T1000 (cell line): ENCODE results near the gene INTS6.

ENCODE experiments used
- DNase-seq: peaks from one replicate; lab custom pipeline; 2025; ENCODE audit warnings: mixed read lengths; lab: John Stamatoyannopoulos, UW

INTS6 gene

DNA sequence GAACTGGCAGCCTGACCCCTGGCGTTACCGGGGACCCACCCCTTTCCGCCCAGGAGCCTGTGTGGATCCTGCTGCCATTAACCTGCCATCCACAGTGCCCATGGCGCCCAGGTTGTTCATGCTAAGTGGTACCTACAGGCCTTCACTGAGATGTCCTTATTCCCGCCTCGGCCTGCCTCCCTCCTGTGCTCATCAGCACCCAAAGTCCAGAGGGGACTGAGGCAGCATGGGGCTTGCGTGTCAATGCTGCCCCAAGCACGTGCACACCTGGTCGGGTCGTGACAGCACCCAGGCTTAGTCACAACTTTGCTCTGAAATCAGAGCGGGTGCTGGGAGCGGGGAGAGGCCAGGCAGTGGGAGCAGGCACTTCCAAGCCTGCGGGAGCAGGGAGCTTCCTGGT lies 3.7 kb upstream of the INTS6 start:
- DNase-seq: no peak

GRCh38 chr13:51455532-51455931 lies 2.7 kb upstream of the INTS6 start:
- DNase-seq: no peak

DNA sequence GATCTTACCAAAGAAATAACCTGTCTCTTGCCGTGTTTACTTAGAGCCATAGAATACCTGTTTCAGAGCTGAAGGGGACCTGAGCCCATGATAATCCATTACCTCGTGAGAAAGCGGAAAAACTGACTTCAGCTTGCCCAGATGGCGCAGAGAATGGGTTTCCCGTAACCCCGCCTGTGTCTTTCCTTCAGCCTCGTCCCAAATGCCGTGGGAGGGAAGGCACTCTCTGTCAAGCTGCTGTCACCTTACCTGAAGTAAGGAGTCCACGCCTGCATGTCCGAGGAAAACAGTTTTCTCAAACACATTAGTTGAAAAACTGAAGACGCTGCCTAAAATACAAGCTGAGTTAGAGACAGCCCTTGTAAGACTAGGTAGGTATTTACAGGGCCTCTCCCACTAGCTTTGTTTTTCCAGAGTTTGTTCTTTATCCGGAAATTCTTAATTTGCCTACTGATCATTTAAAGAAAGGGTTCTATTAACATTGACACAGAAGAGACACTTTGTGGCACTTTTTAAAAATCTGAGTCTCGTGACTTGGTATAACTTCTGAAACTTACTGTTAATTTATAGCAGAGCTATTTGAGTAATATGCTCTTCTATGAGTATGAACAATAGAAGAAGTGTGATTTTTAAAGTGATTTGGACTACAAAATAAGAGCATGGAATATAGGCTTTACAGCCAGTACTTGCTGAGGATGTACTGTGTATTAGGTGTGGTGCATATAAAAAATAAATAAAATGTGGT lies 1.3 kb upstream of the INTS6 start:
- no peak for DNase-seq

DNA sequence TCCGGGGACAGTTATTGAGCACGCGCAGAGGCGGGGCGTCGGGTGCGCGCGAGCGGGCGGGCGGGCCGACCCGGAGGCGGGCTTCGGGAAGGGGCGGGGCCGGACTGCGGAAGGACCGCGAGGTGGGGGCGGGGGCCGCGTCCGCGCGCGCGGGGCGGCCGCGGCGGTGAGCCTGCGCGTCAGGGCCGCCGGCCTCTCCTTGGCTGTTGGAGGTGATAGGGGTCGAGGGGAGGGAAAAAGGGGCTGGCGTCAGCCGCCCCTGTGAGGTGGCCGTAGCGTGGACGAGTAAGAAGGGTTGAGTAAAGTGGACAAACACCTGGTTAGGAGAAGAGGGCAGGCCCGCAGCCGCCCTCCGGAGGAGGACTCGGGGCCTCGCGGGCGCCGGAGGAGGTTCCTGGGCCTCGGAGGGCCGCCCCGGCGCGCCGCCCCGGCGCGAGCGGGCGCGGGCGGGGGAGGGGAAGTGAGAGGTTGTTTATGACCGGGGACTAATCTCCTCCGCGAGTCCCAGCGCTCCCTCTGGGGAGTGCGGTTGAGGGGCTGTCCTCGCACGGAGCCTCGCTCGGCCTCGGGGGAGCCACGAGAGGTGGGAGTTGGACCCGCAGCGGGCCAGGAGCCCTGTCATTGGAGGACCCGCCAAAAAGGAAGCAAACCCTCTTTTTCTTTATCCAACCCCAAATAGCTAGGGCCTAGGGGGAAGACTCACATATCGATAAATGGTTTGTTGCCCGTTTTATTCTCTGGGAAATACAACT lies 547 bp upstream of the INTS6 start:
- no peak for DNase-seq

DNA sequence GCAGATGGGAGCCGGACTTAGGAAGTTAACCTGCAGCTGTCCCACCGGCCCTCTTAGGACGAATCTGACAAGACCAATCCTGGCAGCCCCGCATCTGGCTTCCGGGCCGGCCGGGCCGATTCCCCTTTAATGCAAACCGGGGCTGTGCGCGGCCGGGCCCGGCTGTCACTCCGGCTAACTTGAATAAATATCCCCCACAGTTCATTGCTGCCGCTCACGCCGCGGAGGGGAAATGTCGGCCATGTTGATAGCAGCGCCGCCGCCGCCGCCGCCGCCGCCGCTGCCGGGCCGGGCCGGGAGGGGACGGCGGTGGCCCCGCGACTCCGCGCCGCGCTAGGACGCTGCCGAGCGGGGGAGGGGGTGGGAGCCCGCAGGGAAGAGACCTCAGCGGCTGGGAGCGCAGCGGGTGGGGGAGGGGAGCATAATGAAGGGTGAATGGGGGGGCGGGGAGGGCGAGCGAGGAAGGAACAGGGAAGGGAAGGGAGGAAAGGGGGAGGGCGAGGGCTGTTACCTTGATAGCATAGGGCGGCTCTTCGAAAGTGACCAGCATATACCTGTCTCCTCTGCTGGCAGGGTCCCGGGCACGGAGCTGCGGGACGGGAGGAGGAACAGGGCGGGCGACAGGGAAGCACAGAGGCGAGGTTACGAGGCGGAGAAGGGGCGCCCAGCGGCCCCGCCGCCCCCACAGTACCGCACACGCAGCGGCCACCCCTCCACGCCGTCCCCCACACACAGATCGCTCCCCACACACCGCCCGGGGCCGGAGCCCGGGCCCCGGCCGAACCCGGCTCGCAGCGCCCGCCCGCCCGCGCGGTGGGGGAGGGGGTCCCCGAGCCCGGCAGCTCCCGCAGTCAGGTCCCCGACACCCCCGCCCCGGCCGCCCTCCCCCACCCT lies 1.1 kb downstream of the INTS6 start:
- no peak for DNase-seq

GRCh38 chr13:51451134-51451466 lies 1.7 kb downstream of the INTS6 start:
- DNase-seq: no peak

DNA sequence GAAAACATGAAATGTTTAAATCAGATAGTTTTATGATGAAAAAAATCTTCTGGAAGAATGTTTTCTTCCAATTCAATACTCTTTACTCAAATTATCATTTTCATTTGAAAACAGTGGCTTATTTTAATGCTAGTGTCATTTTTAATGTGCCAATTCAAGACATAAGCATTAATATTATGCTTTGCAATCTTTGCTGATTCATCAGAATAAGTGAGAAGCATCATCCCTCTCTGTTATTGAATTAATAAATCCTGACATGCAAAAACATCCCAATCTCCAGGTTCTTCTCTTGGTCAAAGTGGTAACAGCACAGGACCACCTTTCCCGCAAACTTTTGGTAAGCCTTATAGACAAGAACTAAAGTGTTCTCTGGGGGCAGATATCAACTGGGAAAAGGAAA lies 3.8 kb downstream of the INTS6 start:
- DNase-seq: no peak

DNA sequence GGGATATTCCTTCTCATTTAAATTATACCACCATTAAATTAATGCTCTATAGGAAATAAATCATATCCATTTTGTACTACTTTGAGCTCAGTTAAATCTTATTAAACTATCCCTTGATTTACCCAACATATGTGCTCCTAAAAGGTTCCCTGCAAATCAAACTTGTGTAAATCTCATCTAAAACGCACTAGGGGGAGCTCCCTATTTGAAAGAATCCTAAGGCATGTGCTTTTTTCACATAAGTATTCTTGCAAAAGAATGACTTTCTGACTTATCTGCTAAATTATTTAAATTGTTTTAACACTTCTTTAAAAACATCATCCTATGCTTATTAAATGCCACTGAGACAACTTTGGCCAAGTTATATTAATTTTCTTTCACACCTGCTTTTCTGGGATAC lies 7.9 kb downstream of the INTS6 start:
- DNase-seq: no peak

DNA sequence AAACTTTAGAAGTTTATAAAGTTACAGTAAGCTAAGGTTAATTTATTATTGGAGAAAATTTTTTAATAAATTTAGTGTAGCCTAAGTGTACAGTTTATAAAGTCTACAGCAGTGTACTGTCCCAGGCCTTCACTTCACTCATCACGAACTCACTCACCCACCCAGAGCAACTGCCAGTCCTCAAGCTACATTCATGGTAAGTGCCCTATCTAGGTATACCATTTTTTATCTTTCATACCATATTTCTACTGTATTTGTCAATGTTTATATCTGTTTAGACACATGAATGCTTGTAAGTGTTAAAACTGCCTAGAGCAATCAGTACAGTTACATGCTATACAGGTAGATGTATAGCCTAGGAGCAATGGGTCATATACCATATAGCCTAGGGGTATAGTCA lies 12.5 kb downstream of the INTS6 start:
- DNase-seq: no peak

GRCh38 chr13:51437550-51438127 lies 15.2 kb downstream of the INTS6 start:
- no peak for DNase-seq

GRCh38 chr13:51435002-51435578 lies 17.7 kb downstream of the INTS6 start:
- DNase-seq: no peak

GRCh38 chr13:51432576-51432975 lies 20.3 kb downstream of the INTS6 start:
- no peak for DNase-seq

DNA sequence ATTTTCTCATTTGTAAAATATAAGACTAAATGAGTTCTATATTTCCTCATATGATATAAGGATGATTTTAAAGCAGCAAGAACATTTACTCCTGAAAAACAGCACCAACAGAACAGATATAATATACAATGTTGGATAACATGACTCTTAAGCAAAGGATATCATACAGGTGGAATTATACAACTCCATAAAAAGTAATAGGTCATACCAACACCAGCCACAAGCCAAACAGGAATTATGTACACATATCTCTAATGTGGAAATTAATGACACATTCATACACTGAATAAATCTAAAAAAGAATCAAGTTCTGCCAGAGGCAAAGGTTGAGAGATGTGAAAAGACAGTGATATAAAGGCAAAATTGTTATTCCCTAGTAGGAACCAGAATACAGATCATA lies 25.9 kb downstream of the INTS6 start:
- DNase-seq: no peak

DNA sequence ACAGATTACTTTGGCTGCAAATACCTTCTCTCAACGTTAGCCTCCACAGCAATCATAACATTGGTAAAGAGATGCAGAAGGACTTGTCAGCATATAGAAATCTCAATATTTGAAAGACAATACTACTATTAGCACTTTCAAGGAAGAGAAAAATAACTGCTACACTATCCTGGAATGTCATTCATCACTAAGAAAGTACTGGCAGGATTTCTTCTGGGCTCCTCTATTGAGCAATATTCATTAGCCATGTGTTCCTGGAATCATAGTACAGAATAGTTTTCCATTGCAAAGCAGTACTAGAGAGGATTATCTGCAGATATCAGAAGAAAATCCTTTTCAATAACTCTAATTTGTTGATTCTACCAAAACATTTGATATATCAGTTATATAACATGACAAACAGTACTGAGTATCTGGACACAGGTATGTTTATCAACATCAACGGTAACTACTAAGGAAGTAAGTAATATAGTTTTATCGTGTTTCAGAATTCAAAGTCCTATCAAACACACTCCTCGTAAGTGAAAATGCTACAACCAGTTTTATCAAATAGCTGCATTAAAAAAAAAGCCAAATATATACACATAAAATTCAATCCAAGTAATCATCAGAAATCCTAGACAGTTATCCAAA lies 27.3 kb downstream of the INTS6 start:
- DNase-seq: no peak

DNA sequence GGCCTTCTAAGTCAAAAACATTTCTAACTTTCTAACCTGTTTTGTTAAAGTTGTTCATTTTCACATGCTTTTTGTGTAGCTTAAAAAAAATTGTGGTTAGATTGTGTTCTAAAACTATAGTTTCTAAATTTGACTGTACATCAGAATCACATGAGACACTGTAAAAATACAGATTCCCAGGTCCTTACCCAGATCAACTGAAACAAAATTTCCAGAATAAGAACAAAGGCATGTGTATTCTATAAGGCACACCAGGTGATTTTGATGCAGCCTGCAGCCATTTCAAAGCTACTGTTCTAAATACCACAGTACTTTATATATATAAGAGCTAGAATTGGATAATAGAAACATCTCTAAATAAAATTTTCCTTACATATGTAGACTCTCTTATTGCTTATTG lies 29.1 kb downstream of the INTS6 start:
- no peak for DNase-seq

DNA sequence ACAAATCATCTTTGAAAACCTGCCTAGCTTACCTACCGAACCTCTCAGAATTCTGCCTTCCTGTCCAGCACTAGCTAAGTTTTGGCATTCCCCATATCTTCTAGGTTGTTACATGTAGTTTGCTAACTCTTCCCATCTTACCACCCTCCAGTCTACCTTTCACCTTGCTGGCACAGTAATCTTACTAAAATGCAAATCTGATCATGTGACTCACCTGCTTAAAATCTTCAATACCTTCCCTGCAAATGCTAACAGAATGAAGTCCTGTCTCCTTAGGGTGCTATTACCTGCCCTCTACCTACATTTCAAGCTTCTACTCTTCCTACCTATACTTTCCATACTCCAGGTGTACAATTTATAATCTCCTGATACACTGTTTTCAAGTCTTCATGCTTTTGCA lies 30.4 kb downstream of the INTS6 start:
- no peak for DNase-seq

GRCh38 chr13:51420681-51421490 lies 31.9 kb downstream of the INTS6 start:
- DNase-seq: no peak

DNA sequence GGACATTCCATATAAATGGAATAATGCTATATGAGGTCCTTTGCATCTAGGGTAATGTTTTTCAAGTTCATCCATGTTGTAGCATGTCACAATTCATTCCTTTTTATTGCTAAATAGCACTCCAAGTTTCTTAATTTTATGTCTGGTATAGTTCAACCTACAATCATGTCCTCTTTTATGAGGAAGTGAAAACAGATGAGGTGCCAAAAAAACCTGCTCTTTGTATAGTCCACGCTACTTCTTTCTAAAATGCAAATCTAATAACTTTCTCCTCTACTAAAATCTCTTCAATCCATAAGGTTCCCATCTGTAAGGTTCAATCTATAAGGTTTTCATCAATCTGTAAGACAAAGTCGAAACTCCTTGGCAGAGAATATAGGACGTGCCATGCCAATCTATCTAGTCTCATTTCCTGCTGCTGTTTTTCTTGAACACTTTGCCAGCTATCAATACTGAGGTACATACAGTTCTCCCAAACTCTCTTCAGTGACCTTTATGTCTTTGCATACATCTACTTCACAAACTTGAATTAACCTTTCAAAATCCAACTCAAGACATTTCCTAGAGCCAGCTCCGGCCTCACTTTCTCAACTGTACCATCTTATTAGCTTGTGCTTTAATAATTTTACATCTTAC lies 33.7 kb downstream of the INTS6 start:
- no peak for DNase-seq

- no peak for DNase-seq
These were observed 35.1 kb downstream of the INTS6 start for GRCh38 chr13:51417716-51418115.

DNA sequence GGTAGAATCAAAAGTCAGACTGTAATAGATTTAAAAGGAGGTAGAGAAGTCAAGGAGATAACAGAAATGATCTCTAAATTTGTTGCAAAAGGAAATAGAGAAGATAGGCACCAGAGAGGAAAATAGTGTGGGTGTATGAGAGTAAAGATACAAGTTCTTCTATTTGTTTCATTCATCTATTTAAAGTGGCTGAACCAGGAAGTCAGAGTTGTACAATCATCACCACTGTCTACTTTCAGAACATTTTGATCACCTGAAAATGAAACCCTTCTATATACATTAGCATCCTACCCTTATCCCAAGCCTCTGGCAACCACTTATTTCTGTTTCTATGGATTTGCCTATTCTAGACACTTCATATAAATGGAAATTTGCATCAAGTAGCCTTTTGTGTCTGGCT lies 36.7 kb downstream of the INTS6 start:
- no peak for DNase-seq
